ENCODE data around the gene DGKQ.

DGKQ gene

DNA sequence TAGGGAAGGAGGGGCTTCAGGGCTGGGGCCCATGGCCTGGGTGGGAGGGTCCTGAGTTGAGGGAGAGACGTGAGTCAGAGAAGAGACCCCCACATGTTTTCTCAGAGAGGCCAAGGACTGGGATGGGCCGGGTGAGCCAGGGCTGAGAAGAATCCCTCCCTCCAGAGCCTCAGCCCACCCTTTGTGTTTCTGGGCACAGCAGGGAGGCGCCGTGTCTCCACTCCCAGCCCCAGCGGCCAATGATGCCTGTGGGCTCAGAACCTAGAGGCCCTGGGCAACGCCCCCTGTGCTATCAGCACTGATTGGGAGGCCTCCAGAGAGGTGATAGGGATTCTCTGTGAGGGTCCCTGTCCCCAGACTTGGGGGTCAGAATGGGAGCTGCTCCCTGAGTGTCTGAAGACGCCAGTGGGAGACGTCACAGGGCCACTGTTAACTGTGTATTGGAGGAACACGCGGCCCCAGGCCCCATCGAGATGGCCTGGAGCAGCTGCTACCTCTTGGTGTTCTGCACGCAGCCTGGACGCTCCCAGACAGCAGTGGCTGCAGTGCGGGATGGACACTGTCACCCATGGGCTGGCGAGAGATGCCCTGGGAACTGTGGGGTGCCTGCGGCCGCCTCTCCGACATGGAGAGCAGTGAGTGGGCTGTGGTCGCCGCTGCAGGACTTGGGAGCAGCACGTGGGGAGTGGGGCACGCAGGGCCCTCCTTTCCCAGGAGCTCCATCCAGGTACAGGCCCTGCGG, 46.5 kb upstream of the DGKQ start:
- TF ChIP-seq, protein P1, sequence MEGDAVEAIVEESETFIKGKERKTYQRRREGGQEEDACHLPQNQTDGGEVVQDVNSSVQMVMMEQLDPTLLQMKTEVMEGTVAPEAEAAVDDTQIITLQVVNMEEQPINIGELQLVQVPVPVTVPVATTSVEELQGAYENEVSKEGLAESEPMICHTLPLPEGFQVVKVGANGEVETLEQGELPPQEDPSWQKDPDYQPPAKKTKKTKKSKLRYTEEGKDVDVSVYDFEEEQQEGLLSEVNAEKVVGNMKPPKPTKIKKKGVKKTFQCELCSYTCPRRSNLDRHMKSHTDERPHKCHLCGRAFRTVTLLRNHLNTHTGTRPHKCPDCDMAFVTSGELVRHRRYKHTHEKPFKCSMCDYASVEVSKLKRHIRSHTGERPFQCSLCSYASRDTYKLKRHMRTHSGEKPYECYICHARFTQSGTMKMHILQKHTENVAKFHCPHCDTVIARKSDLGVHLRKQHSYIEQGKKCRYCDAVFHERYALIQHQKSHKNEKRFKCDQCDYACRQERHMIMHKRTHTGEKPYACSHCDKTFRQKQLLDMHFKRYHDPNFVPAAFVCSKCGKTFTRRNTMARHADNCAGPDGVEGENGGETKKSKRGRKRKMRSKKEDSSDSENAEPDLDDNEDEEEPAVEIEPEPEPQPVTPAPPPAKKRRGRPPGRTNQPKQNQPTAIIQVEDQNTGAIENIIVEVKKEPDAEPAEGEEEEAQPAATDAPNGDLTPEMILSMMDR (IDR thresholded peaks at IDR 0.05; ENCODE audit: insufficient read depth, low read length, poor library complexity, severe bottlenecking) = no peak
- no peak for DNase-seq (ENCODE audit: extremely low read depth, insufficient read length)

DNA sequence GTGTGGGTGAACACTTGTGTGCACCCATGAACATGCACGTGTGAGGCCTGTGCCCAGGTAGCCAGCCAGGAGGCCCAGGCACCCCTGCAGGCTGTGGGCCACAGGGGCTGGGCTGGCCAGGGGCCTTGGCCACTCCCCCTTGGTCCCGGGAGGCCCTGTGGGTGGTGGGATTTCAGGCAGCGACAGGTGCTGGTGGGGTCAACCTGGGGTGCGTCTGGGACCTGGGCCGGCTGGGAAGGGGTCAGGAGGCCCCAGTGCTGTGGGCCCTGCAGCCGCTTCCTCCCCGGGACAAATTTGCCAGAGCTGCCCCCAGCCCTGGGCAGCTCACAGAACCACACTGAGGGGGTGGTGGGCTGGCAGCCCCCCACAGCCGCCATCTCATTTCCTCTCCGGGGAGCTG, 46.0 kb upstream of the DGKQ start:
- TF ChIP-seq, protein P1 (IDR thresholded peaks at IDR 0.05; ENCODE audit: insufficient read depth, low read length, poor library complexity, severe bottlenecking) = no peak
- H3K4me3 ChIP-seq (replicated peaks; ENCODE audit: low read depth, low read length) = no peak overlapping the region
- DNase-seq (ENCODE audit: extremely low read depth, insufficient read length) = no peak
- H3K36me3 ChIP-seq (ENCODE audit: control insufficient read depth, insufficient read depth, low read length) = no peaks in the 10 kb centered on the region
- no peaks in the 10 kb centered on the region for H3K27me3 ChIP-seq (replicated peaks; ENCODE audit: control insufficient read depth, insufficient read depth, low read length)

More for the DNA sequence above, 46.5 kb upstream of the DGKQ start:
- Histone ChIP-seq H3K4me3 (replicated peaks; ENCODE audit: low read depth, low read length) (no peak overlapping the region), H3K36me3 (ENCODE audit: control insufficient read depth, insufficient read depth, low read length) (no peaks in the 10 kb centered on the region), H3K27me3 (replicated peaks; ENCODE audit: control insufficient read depth, insufficient read depth, low read length) (no peaks in the 10 kb centered on the region)

DNA sequence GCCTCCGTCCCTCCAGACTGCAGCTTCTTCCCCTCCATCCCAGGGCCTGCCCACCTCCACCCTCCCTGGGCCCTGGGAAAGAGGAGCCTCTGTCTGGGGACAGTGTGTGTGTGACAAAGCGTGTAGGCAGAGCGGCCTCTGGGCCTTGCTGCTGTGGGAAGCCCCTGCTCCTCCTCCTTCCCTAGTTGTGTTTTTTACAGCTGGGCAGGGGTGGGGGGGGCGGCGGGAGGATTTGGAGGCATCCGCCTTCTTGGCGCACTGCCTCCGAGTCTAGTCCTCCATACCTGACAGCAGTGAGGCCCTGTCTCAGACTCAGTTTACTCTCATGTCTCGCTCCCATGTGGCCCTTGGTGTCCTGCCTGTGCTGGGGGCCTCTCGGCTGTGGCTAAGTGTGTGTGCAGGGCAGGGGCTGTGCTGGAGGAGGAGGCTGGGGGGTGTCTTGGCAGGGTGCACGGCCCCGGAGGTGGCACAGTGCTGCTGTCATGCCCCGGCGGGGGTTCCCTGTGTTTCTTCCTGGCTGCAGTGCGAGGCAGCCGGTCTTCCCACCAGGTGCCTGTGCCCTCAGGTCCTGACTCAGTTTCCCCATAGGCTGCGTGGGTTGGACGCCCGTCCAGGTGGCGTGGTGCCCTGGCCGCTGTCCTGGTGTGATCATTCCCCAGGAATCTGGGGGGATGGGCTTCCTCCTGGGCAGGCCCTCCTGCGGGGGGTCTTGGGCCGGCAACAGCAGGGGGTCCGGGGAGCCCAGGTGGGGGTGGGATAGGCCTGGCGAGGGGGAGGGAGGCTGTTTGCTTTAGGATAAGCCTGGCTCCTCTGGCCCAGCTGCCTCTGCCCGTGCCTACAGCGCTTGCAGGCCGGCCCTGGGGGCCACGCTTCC, 45.0 kb upstream of the DGKQ start:
- TF ChIP-seq, protein P1 (IDR thresholded peaks at IDR 0.05; ENCODE audit: insufficient read depth, low read length, poor library complexity, severe bottlenecking) = no peak
- Histone ChIP-seq H3K27me3 (replicated peaks; ENCODE audit: control insufficient read depth, insufficient read depth, low read length) (no peaks in the 10 kb centered on the region), H3K36me3 (ENCODE audit: control insufficient read depth, insufficient read depth, low read length) (no peaks in the 10 kb centered on the region), H3K4me3 (replicated peaks; ENCODE audit: low read depth, low read length) (no peak overlapping the region)
- no peak for DNase-seq (ENCODE audit: extremely low read depth, insufficient read length)

DNA sequence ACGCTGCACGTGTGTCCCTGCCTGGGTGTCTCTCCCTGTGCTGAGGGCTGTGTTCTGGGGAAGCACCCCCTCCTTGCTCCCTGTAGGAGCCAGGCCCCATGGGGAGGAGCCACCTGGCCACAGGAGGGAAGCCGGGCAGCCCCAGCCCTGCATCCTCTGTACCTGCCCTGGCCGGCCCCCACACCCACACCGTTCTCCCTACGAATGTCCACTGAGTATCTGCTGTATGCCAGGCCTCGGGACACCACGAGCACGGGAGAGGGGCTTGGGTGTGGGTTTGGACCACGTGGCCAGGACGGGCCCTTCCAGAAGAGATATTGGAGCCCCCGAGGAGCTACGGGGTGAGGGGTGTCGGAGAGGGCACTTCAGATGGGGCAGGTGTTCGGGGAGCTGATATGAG, 44.3 kb upstream of the DGKQ start:
- Histone ChIP-seq H3K4me3 (replicated peaks; ENCODE audit: low read depth, low read length) (no peak overlapping the region), H3K27me3 (replicated peaks; ENCODE audit: control insufficient read depth, insufficient read depth, low read length) (no peaks in the 10 kb centered on the region), H3K36me3 (ENCODE audit: control insufficient read depth, insufficient read depth, low read length) (no peaks in the 10 kb centered on the region)
- TF ChIP-seq, protein P1 (IDR thresholded peaks at IDR 0.05; ENCODE audit: insufficient read depth, low read length, poor library complexity, severe bottlenecking) = no peak
- no peak for DNase-seq (ENCODE audit: extremely low read depth, insufficient read length)

DNA sequence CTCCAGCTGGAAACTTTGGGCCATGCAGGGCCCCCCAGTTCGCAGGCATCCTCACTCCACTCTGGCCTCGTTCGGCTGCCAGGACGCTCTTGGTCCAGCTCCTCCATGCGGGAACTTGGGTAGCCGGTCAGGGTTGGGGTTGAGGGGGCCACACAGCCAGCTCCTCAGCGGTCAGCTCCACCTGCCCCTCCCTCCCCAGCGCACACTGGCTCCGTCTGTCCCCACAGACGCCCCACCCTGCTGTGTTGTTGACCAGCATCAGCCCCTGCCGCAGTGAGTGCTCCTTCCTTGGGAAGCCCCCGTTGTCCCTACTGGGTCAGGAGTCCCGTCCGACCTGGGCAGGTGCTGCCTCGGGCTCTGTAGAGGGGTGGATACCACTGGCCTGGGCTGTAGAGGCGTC, 43.8 kb upstream of the DGKQ start:
- no peak for DNase-seq (ENCODE audit: extremely low read depth, insufficient read length)
- H3K36me3 ChIP-seq (ENCODE audit: control insufficient read depth, insufficient read depth, low read length) = no peaks in the 10 kb centered on the region
- H3K4me3 ChIP-seq (replicated peaks; ENCODE audit: low read depth, low read length) = no peak overlapping the region
- TF ChIP-seq, protein P1 (IDR thresholded peaks at IDR 0.05; ENCODE audit: insufficient read depth, low read length, poor library complexity, severe bottlenecking) = no peak
- no peaks in the 10 kb centered on the region for H3K27me3 ChIP-seq (replicated peaks; ENCODE audit: control insufficient read depth, insufficient read depth, low read length)

Measured in GM06990 (cell line).